Measurements from ENCODE around the gene TEK. TPM values are rescaled to one million over a fixed set of nuclear protein-coding genes. Genes with fewer than 3 reads are reported as not detected.

TEK gene
- total RNA-seq, 1 donor from 2014 or later: 1.0 TPM

DNA sequence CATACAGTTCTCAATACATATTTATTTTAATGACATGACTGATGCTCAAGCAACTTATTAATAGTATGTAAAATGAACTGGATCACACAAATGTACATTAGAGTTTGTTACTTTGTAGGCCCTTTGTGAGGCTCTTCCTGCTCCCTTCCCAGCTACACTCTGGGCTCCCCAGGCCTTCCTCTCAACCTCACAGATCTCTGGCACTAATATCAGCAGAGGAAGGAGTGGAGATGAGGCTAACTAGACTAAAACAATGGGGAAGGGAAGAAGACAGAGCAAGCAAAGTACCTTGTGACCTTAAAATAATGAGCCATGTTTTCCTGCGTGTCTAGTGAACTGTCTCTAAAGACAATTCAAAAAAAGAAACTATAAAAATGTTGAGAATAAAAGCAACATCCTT lies 30.3 kb upstream of the TEK start:
- TF ChIP-seq, protein P1, sequence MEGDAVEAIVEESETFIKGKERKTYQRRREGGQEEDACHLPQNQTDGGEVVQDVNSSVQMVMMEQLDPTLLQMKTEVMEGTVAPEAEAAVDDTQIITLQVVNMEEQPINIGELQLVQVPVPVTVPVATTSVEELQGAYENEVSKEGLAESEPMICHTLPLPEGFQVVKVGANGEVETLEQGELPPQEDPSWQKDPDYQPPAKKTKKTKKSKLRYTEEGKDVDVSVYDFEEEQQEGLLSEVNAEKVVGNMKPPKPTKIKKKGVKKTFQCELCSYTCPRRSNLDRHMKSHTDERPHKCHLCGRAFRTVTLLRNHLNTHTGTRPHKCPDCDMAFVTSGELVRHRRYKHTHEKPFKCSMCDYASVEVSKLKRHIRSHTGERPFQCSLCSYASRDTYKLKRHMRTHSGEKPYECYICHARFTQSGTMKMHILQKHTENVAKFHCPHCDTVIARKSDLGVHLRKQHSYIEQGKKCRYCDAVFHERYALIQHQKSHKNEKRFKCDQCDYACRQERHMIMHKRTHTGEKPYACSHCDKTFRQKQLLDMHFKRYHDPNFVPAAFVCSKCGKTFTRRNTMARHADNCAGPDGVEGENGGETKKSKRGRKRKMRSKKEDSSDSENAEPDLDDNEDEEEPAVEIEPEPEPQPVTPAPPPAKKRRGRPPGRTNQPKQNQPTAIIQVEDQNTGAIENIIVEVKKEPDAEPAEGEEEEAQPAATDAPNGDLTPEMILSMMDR (IDR thresholded peaks at IDR 0.05; ENCODE audit: partially characterized antibody, unreplicated experiment): no peak
- no peak overlapping the region for H3K4me3 Mint-ChIP-seq (ENCODE audit: unreplicated experiment)
- H3K27me3 Mint-ChIP-seq (ENCODE audit: unreplicated experiment): no peaks in the 10 kb centered on the region
- no peak overlapping the region for H3K27ac Mint-ChIP-seq (ENCODE audit: unreplicated experiment)
- H3K36me3 Mint-ChIP-seq (ENCODE audit: unreplicated experiment): peaks cover 4% of the 10 kb centered on the region
- no peak for DNase-seq
- peaks cover 3% of the 10 kb centered on the region for H3K9me3 Mint-ChIP-seq (ENCODE audit: unreplicated experiment)
- H3K4me1 Mint-ChIP-seq (ENCODE audit: low read depth, unreplicated experiment): no peaks in the 10 kb centered on the region

DNA sequence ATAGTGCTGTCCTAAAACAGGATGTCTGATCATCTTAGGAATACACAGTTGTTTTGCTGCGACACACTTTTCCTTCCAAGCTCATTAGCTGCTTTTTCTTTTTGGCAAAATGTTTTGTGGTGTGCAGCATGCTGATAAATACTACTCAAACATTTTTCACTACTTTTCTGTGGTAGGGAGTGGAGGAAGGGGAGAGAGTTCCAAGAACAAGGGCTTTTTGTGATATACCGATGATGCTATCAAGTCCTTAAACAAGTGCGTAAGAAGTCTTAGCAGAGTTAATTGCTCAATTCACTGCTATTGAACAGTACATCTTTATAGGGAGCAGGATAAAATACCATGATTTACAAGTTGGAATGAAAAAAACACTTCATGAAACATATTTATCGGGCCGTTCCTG lies 23.6 kb upstream of the TEK start:
- DNase-seq: no peak
- TF ChIP-seq, protein P1 (IDR thresholded peaks at IDR 0.05; ENCODE audit: partially characterized antibody, unreplicated experiment): no peak
- Mint-ChIP-seq H3K27ac (ENCODE audit: unreplicated experiment) (no peak overlapping the region), H3K9me3 (ENCODE audit: unreplicated experiment) (no peaks in the 10 kb centered on the region), H3K4me3 (ENCODE audit: unreplicated experiment) (no peak overlapping the region), H3K36me3 (ENCODE audit: unreplicated experiment) (no peaks in the 10 kb centered on the region), H3K4me1 (ENCODE audit: low read depth, unreplicated experiment) (no peaks in the 10 kb centered on the region), H3K27me3 (ENCODE audit: unreplicated experiment) (no peaks in the 10 kb centered on the region)

DNA sequence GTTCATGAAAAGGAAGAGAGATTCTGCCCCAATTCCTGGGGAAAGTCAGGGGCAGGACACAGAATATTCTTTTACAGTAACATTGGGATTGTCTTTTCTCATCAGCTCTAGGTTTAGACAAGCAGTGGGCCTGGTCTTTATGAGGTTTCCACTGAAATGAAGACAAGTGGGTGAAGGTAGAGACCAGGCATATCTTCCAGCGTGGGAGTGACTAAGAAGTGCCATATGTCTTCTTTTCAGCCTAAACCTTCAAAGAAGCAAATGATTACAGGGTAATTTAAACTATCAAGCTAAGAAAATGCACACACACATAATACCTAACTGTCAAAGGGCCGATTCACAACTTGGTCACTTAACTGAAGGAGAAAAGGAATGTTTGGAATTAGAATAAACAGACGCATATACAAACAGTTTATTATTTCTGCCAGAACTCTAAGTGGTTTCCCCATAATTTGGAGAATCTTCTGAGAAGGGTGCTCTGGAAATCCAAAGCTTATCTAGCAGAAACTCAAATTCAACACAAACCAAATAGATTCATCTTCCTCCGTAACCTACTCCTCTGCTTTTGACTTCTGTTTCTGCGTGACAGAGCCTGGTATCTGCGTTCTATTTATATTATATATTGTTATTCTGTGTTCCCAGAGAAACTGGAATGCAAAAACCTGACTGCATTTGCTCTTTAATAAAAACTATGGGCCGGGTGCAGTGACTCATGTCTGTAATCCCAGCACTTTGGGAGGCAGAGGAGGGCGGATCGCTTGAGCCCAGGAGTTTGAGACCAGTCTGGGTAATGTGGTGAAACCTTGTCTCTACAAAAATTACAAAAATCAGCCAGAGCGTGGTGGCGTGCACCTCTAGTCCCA lies 22.0 kb upstream of the TEK start:
- Mint-ChIP-seq H3K4me3 (ENCODE audit: unreplicated experiment) (no peak overlapping the region), H3K36me3 (ENCODE audit: unreplicated experiment) (no peaks in the 10 kb centered on the region), H3K4me1 (ENCODE audit: low read depth, unreplicated experiment) (no peaks in the 10 kb centered on the region), H3K9me3 (ENCODE audit: unreplicated experiment) (no peaks in the 10 kb centered on the region), H3K27me3 (ENCODE audit: unreplicated experiment) (no peaks in the 10 kb centered on the region), H3K27ac (ENCODE audit: unreplicated experiment) (no peak overlapping the region)
- no peak for DNase-seq
- TF ChIP-seq, protein P1 (IDR thresholded peaks at IDR 0.05; ENCODE audit: partially characterized antibody, unreplicated experiment): no peak

DNA sequence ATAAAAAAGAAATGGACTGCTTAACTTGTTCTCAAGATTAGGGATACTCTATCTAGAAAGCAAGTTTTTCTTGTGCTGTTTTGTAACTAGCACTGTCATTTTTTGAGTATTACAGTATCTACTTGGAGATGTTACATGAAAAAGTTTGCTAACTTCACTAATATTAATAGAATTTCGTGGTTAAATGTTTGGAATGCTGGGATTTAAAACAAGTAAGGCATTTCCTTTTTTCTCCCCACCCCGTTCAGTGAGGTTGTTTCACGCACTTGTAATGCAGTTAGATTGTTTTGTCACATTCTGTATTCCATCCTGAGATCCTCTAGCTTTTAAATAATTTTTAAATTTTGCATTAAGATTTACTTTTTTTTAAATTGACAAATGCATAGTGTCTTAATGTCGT lies 20.0 kb upstream of the TEK start:
- Mint-ChIP-seq H3K4me1 (ENCODE audit: low read depth, unreplicated experiment) (no peaks in the 10 kb centered on the region), H3K9me3 (ENCODE audit: unreplicated experiment) (no peaks in the 10 kb centered on the region), H3K27ac (ENCODE audit: unreplicated experiment) (no peak overlapping the region), H3K36me3 (ENCODE audit: unreplicated experiment) (no peaks in the 10 kb centered on the region), H3K4me3 (ENCODE audit: unreplicated experiment) (no peak overlapping the region), H3K27me3 (ENCODE audit: unreplicated experiment) (no peaks in the 10 kb centered on the region)
- DNase-seq: no peak
- TF ChIP-seq, protein P1 (IDR thresholded peaks at IDR 0.05; ENCODE audit: partially characterized antibody, unreplicated experiment): no peak

DNA sequence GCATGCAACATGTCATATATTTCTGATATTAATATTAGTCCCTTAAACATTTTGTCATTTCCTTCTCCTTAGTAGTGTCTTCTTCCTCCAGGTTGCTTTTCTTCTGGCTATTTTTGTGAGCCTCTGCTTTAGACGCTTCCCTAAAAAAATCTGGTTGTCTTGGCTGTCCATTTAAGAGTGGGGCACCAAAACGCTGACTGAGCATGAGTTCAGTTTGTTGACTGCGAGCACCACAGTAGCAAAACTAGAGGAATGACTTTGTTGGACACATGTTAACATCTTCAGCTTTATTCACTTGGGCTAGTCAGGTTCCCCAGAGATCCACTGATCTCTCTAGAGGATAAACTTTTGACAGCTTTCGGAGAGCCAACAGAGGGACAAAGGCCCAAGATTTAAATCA lies 19.3 kb upstream of the TEK start:
- Mint-ChIP-seq H3K27ac (ENCODE audit: unreplicated experiment) (no peak overlapping the region), H3K4me3 (ENCODE audit: unreplicated experiment) (no peak overlapping the region), H3K4me1 (ENCODE audit: low read depth, unreplicated experiment) (no peaks in the 10 kb centered on the region), H3K9me3 (ENCODE audit: unreplicated experiment) (peaks cover 2% of the 10 kb centered on the region), H3K36me3 (ENCODE audit: unreplicated experiment) (no peaks in the 10 kb centered on the region), H3K27me3 (ENCODE audit: unreplicated experiment) (no peaks in the 10 kb centered on the region)
- TF ChIP-seq, protein P1 (IDR thresholded peaks at IDR 0.05; ENCODE audit: partially characterized antibody, unreplicated experiment): no peak
- no peak for DNase-seq
